T-helper 2 cell (primary cell): Measurements from ENCODE around the gene PCBP3.
A peak's percentile ranks its signal among the peaks of the same experiment; 100 is the strongest.

Source experiments
- DNase-seq, 5 experiments: peaks; one replicate each; pipeline versions ENCODE4 v3.0.0 to v3.0.0-alpha.2; 2012 to 2022

PCBP3 gene

GRCh38 chr21:45727390-45727789 is 83.9 kb downstream of the PCBP3 start:
- no peak for DNase-seq

- no peak for DNase-seq
Measured at GRCh38 chr21:45735259-45736000, 91.9 kb downstream of the PCBP3 start.

GRCh38 chr21:45736042-45736689 is 92.6 kb downstream of the PCBP3 start:
- no peak for DNase-seq

GRCh38 chr21:45736690-45737484 is 93.4 kb downstream of the PCBP3 start:
- no peak for DNase-seq

- no peak for DNase-seq
Measured at GRCh38 chr21:45737485-45738166, 94.1 kb downstream of the PCBP3 start.

- DNase-seq, result peak in 1 of 5 experiments; percentile 27
Measured at GRCh38 chr21:45739218-45740087, 95.9 kb downstream of the PCBP3 start.

- DNase-seq, result no peak
Measured at GRCh38 chr21:45740088-45740440, 96.5 kb downstream of the PCBP3 start.

- no peak for DNase-seq
Measured at GRCh38 chr21:45740491-45741357, 97.2 kb downstream of the PCBP3 start.

GRCh38 chr21:45741691-45742090 is 98.2 kb downstream of the PCBP3 start:
- no peak for DNase-seq

GRCh38 chr21:45742247-45742646 is 98.7 kb downstream of the PCBP3 start:
- no peak for DNase-seq

- no peak for DNase-seq
Measured at GRCh38 chr21:45745256-45745655, 101.7 kb downstream of the PCBP3 start.

- DNase-seq, result no peak
Measured at GRCh38 chr21:45747233-45747766, 103.8 kb downstream of the PCBP3 start.

- DNase-seq, result peak in 1 of 5 experiments; percentile 62
Measured at GRCh38 chr21:45747802-45748445, 104.4 kb downstream of the PCBP3 start.

- no peak for DNase-seq
Measured at GRCh38 chr21:45748593-45748992, 105.1 kb downstream of the PCBP3 start.

- DNase-seq, result no peak
Measured at GRCh38 chr21:45749974-45750373, 106.4 kb downstream of the PCBP3 start.

GRCh38 chr21:45750936-45751335 is 107.4 kb downstream of the PCBP3 start:
- DNase-seq, result no peak

- DNase-seq, result no peak
Measured at GRCh38 chr21:45753445-45753844, 109.9 kb downstream of the PCBP3 start.

- DNase-seq, result no peak
Measured at GRCh38 chr21:45756029-45756428, 112.5 kb downstream of the PCBP3 start.

GRCh38 chr21:45756669-45757068 is 113.1 kb downstream of the PCBP3 start:
- DNase-seq, result no peak

GRCh38 chr21:45761704-45762103 is 118.2 kb downstream of the PCBP3 start:
- DNase-seq, result no peak
